Lower lobe of right lung (tissue), 2 donors: Measurements from ENCODE around the gene SPAG16. TPM values are rescaled to one million over a fixed set of nuclear protein-coding genes. Genes with fewer than 3 reads are reported as not detected.

Experiments used
- ATAC-seq, 2 donors: fragments of 200-7000 bp; cut with Tn5 transposase; one replicate each; pipeline ENCODE4 v1.9.1; 2020 to 2022; ENCODE audit warnings: mild to moderate bottlenecking in 2 of 2, moderate library complexity in 2 of 2
- DNase-seq: peaks from one replicate; pipeline ENCODE4 v3.0.0-alpha.2; 2020
- H3K27ac ChIP-seq: fragments of 200-600 bp; one replicate; pipeline ENCODE4 v1.8.0; 2022
- H3K27me3 ChIP-seq: fragments of 200-600 bp; one replicate; pipeline ENCODE4 v1.8.0; 2022; ENCODE audit warnings: low read depth
- H3K36me3 ChIP-seq: fragments of 200-600 bp; one replicate; pipeline ENCODE4 v1.8.0; 2022; ENCODE audit warnings: mild to moderate bottlenecking
- H3K4me1 ChIP-seq: fragments of 200-600 bp; one replicate; pipeline ENCODE4 v1.8.0; 2022
- H3K4me3 ChIP-seq: fragments of 200-600 bp; one replicate; pipeline ENCODE4 v1.8.0; 2022; ENCODE audit warnings: mild to moderate bottlenecking
- H3K9me3 ChIP-seq: fragments of 200-600 bp; one replicate; pipeline ENCODE4 v1.8.0; 2022
- intact Hi-C: fragments of 100-400 bp; cut with DNase I; formaldehyde crosslinking; loops from one replicate; pipeline ENCODE4 v1.11.0; 2022
- microRNA-seq: library from miRNA; unstranded; fragments of <30 nt; microRNA quantifications from one replicate; pipeline ENCODE4 v1.2.0, GENCODE V29; 2020; ENCODE audit warnings: borderline number of aligned reads
- total RNA-seq: library from RNA; stranded (reverse); fragmentation: NEBNext Ultra II Directional; extraction: Animal tissue kit (Norgen Biotek cat#: 25700); gene quantifications from one replicate; pipeline ENCODE4 v1.2.1, GENCODE V29; 2021
- TF ChIP-seq, protein P1 (sequence below): fragments of 200-600 bp; IDR thresholded peaks from one replicate; pipeline ENCODE4 v1.8.0; 2022; ENCODE audit warnings: antibody characterized with exemption, mild to moderate bottlenecking
- donor health status: DM: no; HTN: yes; CAD: no; lungs with severe emphysema.

Gene SPAG16
- total RNA-seq, 1 donor from 2014 or later: 16.7 TPM

- Histone ChIP-seq H3K36me3 (no peaks in the 10 kb centered on the region), H3K4me1 (no peaks in the 10 kb centered on the region), H3K27ac (no peak overlapping the region), H3K4me3 (no peak overlapping the region), H3K27me3 (no peaks in the 10 kb centered on the region), H3K9me3 (no peaks in the 10 kb centered on the region)
- TF ChIP-seq, protein P1, sequence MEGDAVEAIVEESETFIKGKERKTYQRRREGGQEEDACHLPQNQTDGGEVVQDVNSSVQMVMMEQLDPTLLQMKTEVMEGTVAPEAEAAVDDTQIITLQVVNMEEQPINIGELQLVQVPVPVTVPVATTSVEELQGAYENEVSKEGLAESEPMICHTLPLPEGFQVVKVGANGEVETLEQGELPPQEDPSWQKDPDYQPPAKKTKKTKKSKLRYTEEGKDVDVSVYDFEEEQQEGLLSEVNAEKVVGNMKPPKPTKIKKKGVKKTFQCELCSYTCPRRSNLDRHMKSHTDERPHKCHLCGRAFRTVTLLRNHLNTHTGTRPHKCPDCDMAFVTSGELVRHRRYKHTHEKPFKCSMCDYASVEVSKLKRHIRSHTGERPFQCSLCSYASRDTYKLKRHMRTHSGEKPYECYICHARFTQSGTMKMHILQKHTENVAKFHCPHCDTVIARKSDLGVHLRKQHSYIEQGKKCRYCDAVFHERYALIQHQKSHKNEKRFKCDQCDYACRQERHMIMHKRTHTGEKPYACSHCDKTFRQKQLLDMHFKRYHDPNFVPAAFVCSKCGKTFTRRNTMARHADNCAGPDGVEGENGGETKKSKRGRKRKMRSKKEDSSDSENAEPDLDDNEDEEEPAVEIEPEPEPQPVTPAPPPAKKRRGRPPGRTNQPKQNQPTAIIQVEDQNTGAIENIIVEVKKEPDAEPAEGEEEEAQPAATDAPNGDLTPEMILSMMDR: no peak
- DNase-seq (no peak), ATAC-seq (no peak)
- intact Hi-C loops: no loop called here
Measured at GRCh38 chr2:214450118-214450894, 1166.0 kb downstream of the SPAG16 start.

- no peaks in the 10 kb centered on the region for H3K36me3 ChIP-seq
- TF ChIP-seq, protein P1: no peak
- no peaks in the 10 kb centered on the region for H3K27me3 ChIP-seq
- no peak for DNase-seq
- H3K9me3 ChIP-seq: no peaks in the 10 kb centered on the region
- no peaks in the 10 kb centered on the region for H3K4me1 ChIP-seq
- no peak overlapping the region for H3K4me3 ChIP-seq
- ATAC-seq: no peak
- no peak overlapping the region for H3K27ac ChIP-seq
- intact Hi-C loops: no loop called here
Measured at GRCh38 chr2:214451516-214452275, 1167.4 kb downstream of the SPAG16 start.

Small RNAs within 50 kb of the gene (microRNA-seq; reads per million reads assigned to microRNA genes)
- gene MIR4438: not detected

Other genes starting within 250 kb of the SPAG16 start
- 16.5 TPM for gene IKZF2, start 132.9 kb upstream of the SPAG16 start, total RNA-seq